ENCODE measurements around the gene IL27RA. TPM values are rescaled to one million over a fixed set of nuclear protein-coding genes. Genes with fewer than 3 reads are reported as not detected.
"Not testable (repeated sequence)": the region's sequence is repeated elsewhere in the genome, so short reads cannot be mapped to it uniquely, and the experiment has no call there.

The IL27RA gene
- polyA plus RNA-seq, 1 experiment: 6.6 TPM

DNA sequence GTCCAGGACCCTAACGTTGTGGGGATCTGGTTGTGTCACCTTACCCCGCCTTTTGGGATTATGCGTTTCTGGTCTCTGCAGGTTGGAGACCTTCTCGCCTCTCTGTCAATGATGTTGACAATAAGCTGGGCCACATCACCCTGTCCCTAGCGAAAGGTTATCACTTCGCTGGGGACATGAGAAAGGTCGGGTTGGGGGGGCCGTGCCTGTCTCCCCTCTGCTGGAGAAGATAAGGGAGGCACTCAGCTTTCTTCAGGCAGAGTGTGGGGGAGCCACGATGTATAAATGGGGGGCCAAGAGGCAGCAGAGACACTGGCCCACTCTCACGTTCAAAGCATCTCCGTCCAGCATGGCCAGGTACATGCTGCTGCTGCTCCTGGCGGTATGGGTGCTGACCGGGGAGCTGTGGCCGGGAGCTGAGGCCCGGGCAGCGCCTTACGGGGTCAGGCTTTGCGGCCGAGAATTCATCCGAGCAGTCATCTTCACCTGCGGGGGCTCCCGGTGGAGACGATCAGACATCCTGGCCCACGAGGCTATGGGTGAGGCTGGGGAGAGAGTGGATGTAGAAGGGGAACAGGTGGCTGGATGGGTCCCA lies 3.6 kb upstream of the IL27RA start, which contains the start of gene RLN3:
RLN3 (plus strand) TSS at position 293 of the 595 bp plus-strand sequence; CDS start at position 350, 57 bp downstream.
- TF ChIP-seq, protein P1, sequence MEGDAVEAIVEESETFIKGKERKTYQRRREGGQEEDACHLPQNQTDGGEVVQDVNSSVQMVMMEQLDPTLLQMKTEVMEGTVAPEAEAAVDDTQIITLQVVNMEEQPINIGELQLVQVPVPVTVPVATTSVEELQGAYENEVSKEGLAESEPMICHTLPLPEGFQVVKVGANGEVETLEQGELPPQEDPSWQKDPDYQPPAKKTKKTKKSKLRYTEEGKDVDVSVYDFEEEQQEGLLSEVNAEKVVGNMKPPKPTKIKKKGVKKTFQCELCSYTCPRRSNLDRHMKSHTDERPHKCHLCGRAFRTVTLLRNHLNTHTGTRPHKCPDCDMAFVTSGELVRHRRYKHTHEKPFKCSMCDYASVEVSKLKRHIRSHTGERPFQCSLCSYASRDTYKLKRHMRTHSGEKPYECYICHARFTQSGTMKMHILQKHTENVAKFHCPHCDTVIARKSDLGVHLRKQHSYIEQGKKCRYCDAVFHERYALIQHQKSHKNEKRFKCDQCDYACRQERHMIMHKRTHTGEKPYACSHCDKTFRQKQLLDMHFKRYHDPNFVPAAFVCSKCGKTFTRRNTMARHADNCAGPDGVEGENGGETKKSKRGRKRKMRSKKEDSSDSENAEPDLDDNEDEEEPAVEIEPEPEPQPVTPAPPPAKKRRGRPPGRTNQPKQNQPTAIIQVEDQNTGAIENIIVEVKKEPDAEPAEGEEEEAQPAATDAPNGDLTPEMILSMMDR (IDR thresholded peaks at IDR 0.05; ENCODE audit: insufficient read depth, low read depth, low read length): no peak
- no peak for DNase-seq (ENCODE audit: low read depth)
- ChIA-PET CTCF (interaction anchor here (1.9 kb wide), 1 partner anchor 31 kb away, joined by 7 read pairs; no protein-coding TSS in a partner anchor), POLR2A (no interaction called here)
- Histone ChIP-seq H3K4me3 (ENCODE audit: low read depth, low read length) (no peak within 1 kb of the TSS), H3K36me3 (ENCODE audit: control insufficient read depth, insufficient read depth, low read length) (no peaks in the 10 kb centered on the region), H3K27me3 (ENCODE audit: control insufficient read depth, insufficient read depth, low read length) (peaks cover 6% of the 10 kb centered on the region)

DNA sequence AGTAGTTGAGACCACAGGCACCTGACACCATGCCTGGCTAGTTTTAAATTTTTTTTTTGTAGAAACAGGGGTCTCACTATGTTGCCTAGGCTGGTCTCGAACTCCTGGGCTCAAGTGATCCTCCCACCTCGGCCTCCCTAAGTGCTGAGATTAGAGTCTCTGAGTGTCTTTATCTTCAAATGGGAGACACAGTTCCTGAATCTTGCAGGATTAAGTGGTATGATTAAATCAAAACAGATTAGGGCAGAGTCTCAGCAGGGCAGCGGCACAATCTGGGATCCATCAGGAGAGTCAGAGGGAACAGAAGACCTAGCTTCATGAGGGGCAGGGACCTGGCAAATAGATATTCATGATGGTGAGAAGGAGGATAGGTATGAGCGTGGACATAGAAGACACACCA lies 2.7 kb upstream of the IL27RA start:
- ChIA-PET POLR2A (no interaction called here), CTCF (interaction anchor here (0.7 to 1.9 kb wide), 2 partner anchors 30 to 1008 kb away, joined by 3 to 7 read pairs; no protein-coding TSS in a partner anchor)
- H3K36me3 ChIP-seq (ENCODE audit: control insufficient read depth, insufficient read depth, low read length): no peaks in the 10 kb centered on the region
- no peak for DNase-seq (ENCODE audit: low read depth)
- H3K4me3 ChIP-seq (ENCODE audit: low read depth, low read length): no peak overlapping the region
- H3K27me3 ChIP-seq (ENCODE audit: control insufficient read depth, insufficient read depth, low read length): peaks cover 6% of the 10 kb centered on the region
- TF ChIP-seq, protein P1 (IDR thresholded peaks at IDR 0.05; ENCODE audit: insufficient read depth, low read depth, low read length): no peak

DNA sequence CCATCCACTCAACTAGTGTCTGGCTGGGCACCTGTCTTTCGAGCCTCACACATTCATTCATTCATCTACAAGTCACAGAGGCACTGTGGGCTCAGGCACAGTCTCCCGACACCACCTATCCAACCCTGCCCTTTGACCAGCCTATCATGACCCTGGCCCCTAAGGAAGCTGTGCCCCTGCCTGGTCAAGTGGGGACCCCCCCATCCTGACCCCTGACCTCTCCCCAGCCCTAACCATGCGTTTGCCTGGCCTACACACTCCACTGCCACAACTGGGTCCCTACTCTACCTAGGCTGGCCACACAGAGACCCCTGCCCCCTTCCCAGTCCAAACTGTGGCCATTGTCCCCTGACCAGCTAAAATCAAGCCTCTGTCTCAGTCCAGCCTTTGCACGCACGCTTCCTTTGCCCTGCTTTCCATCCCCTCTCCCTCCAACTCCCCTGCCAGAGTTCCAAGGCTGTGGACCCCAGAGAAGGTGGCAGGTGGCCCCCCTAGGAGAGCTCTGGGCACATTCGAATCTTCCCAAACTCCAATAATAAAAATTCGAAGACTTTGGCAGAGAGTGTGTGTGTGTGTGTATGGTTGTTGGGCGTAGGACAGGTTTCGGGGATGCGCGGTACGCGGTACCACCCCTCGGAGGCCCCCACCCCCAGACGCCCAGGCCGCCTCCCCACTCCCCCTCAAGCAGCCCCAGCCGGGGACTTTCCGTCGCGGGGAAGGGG lies 404 bp upstream of the IL27RA start:
- ChIA-PET POLR2A (no interaction called here), CTCF (interaction anchor here (0.6 to 2.3 kb wide), 31 partner anchors 9 to 387 kb away, joined by 3 to 21 read pairs (median 4); partner anchors contain the start of genes ADGRE5, PALM3, PODNL1 and PRKACA)
- TF ChIP-seq, protein P1 (IDR thresholded peaks at IDR 0.05; ENCODE audit: insufficient read depth, low read depth, low read length): no peak

DNA sequence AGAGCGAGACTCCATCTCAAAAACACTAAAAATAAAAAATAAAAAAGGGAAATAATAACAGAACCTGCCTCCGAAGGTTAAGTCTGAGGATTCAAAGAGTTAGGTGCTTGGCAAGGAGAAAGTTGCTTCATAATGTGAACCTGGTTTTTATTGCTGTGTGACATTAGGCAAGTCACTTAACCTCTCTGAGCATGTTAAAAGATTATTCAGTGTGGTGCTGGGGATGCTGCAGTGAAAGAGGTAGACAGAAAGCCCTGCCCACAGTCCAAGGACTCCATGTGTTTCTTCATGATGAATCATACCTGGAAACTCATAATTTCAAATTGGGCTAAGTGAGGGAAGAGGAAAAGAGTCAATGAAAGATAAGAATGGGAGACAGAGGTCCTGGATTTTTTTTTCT lies 2.4 kb downstream of the IL27RA start:
- CTCF ChIA-PET: interaction anchor here (0.7 to 1.3 kb wide), 3 partner anchors 9 to 19 kb away, joined by 3 to 4 read pairs (median 3); no protein-coding TSS in a partner anchor
- Histone ChIP-seq H3K36me3 (ENCODE audit: control insufficient read depth, insufficient read depth, low read length) (no peaks in the 10 kb centered on the region), H3K4me3 (ENCODE audit: low read depth, low read length) (no peak overlapping the region), H3K27me3 (ENCODE audit: control insufficient read depth, insufficient read depth, low read length) (no peaks in the 10 kb centered on the region)
- POLR2A ChIA-PET: no interaction called here
- DNase-seq (ENCODE audit: low read depth): no peak
- TF ChIP-seq, protein P1 (IDR thresholded peaks at IDR 0.05; ENCODE audit: insufficient read depth, low read depth, low read length): no peak

More for the DNA sequence above, 404 bp upstream of the IL27RA start:
- peak overlapping the region; percentile 61 for H3K4me3 ChIP-seq (ENCODE audit: low read depth, low read length)
- peaks cover 6% of the 10 kb centered on the region for H3K27me3 ChIP-seq (ENCODE audit: control insufficient read depth, insufficient read depth, low read length)
- H3K36me3 ChIP-seq (ENCODE audit: control insufficient read depth, insufficient read depth, low read length): no peaks in the 10 kb centered on the region
- DNase-seq (ENCODE audit: low read depth): no peak

GRCh38 chr19:14035159-14035558 lies 3.6 kb downstream of the IL27RA start:
- CTCF ChIA-PET: interaction anchor here (1.0 to 2.1 kb wide), 4 partner anchors 13 to 24 kb away, joined by 4 to 9 read pairs (median 4); no protein-coding TSS in a partner anchor
- POLR2A ChIA-PET; DNase-seq (ENCODE audit: low read depth); H3K36me3 ChIP-seq (ENCODE audit: control insufficient read depth, insufficient read depth, low read length); H3K4me3 ChIP-seq (ENCODE audit: low read depth, low read length); H3K27me3 ChIP-seq (ENCODE audit: control insufficient read depth, insufficient read depth, low read length): not testable (repeated sequence)

Data from BJ (cell line).